GM23338 (cell line): ENCODE data around the gene LCE1C.

Experiments used
- CREB1 ChIP-seq: fragments of 250-450 bp; sonication (Bioruptor Pico); IDR thresholded peaks from 2 replicates; pipeline ENCODE4 v1.5.0; 2020; ENCODE audit warnings: low read depth, mild to moderate bottlenecking, moderate library complexity
- EZH2 ChIP-seq: fragments of 200-600 bp; sonication (generic); IDR thresholded peaks from one replicate; pipeline ENCODE4 v1.8.0; 2017; ENCODE audit warnings: antibody characterized with exemption, mild to moderate bottlenecking, low read depth; ENCODE audit not compliant: unreplicated experiment
- JUNB ChIP-seq: IDR thresholded peaks from one replicate; pipeline ENCODE4 v1.6.1; 2016; ENCODE audit warnings: antibody characterized with exemption; ENCODE audit not compliant: unreplicated experiment
- NANOG ChIP-seq: IDR thresholded peaks from 2 replicates; pipeline ENCODE4 v1.6.1; 2016; ENCODE audit warnings: antibody characterized with exemption, borderline replicate concordance
- POLR2AphosphoS5 ChIP-seq: IDR thresholded peaks from 2 replicates; pipeline ENCODE4 v1.6.1; 2016; ENCODE audit warnings: antibody characterized with exemption, low read depth
- STAT1 ChIP-seq: IDR thresholded peaks from one replicate; pipeline ENCODE4 v1.6.1; 2016; ENCODE audit warnings: antibody characterized with exemption; ENCODE audit not compliant: unreplicated experiment
- ZNF114 ChIP-seq: fragments of 250-450 bp; sonication (Bioruptor Pico); IDR thresholded peaks from 2 replicates; pipeline ENCODE4 v1.5.0; 2020; ENCODE audit warnings: mild to moderate bottlenecking, moderate library complexity
- TF ChIP-seq, protein P1 (sequence below): IDR thresholded peaks from 2 replicates; pipeline ENCODE4 v1.6.1; 2016; ENCODE audit warnings: antibody characterized with exemption
- TF ChIP-seq, protein P2 (sequence below), 2 experiments: fragments of 200-600 bp in 1 of 2; sonication (generic) in 1 of 2; conservative IDR thresholded peaks; 2 replicates each; pipeline versions ENCODE4 v1.5.1 to v1.6.1; 2016 to 2017; ENCODE audit warnings: antibody characterized with exemption in 2 of 2, low read depth in 2 of 2, mild to moderate bottlenecking in 2 of 2, moderate library complexity in 1 of 2
- TF ChIP-seq, protein P3 (sequence below): IDR thresholded peaks from one replicate; pipeline ENCODE4 v1.6.1; 2018; ENCODE audit warnings: antibody characterized with exemption; ENCODE audit not compliant: unreplicated experiment

DNA sequence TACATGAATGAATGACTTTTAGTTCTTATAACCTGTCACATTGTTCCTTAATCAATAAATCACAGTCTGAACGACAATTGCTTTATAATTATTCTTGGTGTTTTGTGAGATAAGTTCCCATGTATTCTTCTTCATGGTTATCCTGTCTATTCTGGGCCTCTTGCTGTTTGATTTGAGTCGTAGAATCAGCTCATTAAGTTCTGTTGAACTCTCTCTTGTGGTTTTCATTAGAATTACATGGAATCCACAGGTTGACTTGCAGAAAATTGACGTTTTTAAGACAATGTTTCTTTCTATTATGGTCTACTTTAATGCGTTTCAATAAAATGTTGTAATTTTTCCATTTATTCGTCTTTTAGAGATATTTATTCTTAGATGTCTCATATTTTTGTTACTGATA is 16.8 kb upstream of the LCE1C start:
- TF ChIP-seq ZNF114 (CRISPR knock-in tag) (no peak), CREB1 (CRISPR knock-in tag) (no peak), EZH2 (no peak), STAT1 (no peak), JUNB (no peak), POLR2AphosphoS5 (no peak), NANOG (no peak)
- TF ChIP-seq, protein P1, sequence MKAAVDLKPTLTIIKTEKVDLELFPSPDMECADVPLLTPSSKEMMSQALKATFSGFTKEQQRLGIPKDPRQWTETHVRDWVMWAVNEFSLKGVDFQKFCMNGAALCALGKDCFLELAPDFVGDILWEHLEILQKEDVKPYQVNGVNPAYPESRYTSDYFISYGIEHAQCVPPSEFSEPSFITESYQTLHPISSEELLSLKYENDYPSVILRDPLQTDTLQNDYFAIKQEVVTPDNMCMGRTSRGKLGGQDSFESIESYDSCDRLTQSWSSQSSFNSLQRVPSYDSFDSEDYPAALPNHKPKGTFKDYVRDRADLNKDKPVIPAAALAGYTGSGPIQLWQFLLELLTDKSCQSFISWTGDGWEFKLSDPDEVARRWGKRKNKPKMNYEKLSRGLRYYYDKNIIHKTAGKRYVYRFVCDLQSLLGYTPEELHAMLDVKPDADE = no peak
- TF ChIP-seq, protein P2, sequence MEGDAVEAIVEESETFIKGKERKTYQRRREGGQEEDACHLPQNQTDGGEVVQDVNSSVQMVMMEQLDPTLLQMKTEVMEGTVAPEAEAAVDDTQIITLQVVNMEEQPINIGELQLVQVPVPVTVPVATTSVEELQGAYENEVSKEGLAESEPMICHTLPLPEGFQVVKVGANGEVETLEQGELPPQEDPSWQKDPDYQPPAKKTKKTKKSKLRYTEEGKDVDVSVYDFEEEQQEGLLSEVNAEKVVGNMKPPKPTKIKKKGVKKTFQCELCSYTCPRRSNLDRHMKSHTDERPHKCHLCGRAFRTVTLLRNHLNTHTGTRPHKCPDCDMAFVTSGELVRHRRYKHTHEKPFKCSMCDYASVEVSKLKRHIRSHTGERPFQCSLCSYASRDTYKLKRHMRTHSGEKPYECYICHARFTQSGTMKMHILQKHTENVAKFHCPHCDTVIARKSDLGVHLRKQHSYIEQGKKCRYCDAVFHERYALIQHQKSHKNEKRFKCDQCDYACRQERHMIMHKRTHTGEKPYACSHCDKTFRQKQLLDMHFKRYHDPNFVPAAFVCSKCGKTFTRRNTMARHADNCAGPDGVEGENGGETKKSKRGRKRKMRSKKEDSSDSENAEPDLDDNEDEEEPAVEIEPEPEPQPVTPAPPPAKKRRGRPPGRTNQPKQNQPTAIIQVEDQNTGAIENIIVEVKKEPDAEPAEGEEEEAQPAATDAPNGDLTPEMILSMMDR (conservative IDR thresholded peaks at IDR 0.05; ENCODE audit: low read depth in 2 of 2) = no peak
- TF ChIP-seq, protein P3, sequence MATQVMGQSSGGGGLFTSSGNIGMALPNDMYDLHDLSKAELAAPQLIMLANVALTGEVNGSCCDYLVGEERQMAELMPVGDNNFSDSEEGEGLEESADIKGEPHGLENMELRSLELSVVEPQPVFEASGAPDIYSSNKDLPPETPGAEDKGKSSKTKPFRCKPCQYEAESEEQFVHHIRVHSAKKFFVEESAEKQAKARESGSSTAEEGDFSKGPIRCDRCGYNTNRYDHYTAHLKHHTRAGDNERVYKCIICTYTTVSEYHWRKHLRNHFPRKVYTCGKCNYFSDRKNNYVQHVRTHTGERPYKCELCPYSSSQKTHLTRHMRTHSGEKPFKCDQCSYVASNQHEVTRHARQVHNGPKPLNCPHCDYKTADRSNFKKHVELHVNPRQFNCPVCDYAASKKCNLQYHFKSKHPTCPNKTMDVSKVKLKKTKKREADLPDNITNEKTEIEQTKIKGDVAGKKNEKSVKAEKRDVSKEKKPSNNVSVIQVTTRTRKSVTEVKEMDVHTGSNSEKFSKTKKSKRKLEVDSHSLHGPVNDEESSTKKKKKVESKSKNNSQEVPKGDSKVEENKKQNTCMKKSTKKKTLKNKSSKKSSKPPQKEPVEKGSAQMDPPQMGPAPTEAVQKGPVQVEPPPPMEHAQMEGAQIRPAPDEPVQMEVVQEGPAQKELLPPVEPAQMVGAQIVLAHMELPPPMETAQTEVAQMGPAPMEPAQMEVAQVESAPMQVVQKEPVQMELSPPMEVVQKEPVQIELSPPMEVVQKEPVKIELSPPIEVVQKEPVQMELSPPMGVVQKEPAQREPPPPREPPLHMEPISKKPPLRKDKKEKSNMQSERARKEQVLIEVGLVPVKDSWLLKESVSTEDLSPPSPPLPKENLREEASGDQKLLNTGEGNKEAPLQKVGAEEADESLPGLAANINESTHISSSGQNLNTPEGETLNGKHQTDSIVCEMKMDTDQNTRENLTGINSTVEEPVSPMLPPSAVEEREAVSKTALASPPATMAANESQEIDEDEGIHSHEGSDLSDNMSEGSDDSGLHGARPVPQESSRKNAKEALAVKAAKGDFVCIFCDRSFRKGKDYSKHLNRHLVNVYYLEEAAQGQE = no peak
